BLaER1 (cell line): Measurements from ENCODE around the gene CD19.
"Not testable (repeated sequence)": the region's sequence is repeated elsewhere in the genome, so short reads cannot be mapped to it uniquely, and the experiment has no call there.

Source experiments
- H3K27ac ChIP-seq: shearing (Covaris generic); formaldehyde crosslinking; 2 replicates; pipeline ENCODE4 v1.8.1; 2022
- H3K27me3 ChIP-seq: shearing (Covaris generic); formaldehyde crosslinking; 2 replicates; pipeline ENCODE4 v1.8.1; 2022
- H3K36me3 ChIP-seq: shearing (Covaris generic); formaldehyde crosslinking; 2 replicates; pipeline ENCODE4 v1.8.1; 2022
- H3K4me1 ChIP-seq: shearing (Covaris generic); formaldehyde crosslinking; 2 replicates; pipeline ENCODE4 v1.8.1; 2022
- H3K4me2 ChIP-seq: shearing (Covaris generic); formaldehyde crosslinking; 2 replicates; pipeline ENCODE4 v1.8.1; 2022
- H3K4me3 ChIP-seq: shearing (Covaris generic); formaldehyde crosslinking; 2 replicates; pipeline ENCODE4 v1.8.1; 2022
- H3K9ac ChIP-seq: shearing (Covaris generic); formaldehyde crosslinking; 2 replicates; pipeline ENCODE4 v1.8.1; 2022
- H3K9me3 ChIP-seq: shearing (Covaris generic); formaldehyde crosslinking; 2 replicates; pipeline ENCODE4 v1.8.1; 2022
- H4K20me1 ChIP-seq: shearing (Covaris generic); formaldehyde crosslinking; 2 replicates; pipeline ENCODE4 v1.8.1; 2022
- Cebpa-rat ChIP-seq: shearing (Covaris generic); IDR thresholded peaks from 2 replicates; pipeline ENCODE4 v1.8.1; 2022

CD19 gene

GRCh38 chr16:28974437-28975157, 42.8 kb downstream of the CD19 start, which contains the start of gene SPNS1:
Gene SPNS1, plus strand, starts transcription at chr16:28974778. Its CDS starts 374 bp downstream, at chr16:28975152.
- H3K27ac ChIP-seq: peak within 1 kb of the TSS; percentile 87
- H3K4me3 ChIP-seq: peak within 1 kb of the TSS; percentile 96
- no peaks in the 10 kb centered on the region for H3K27me3 ChIP-seq

GRCh38 chr16:28975158-28975599, 43.4 kb downstream of the CD19 start:
- H4K20me1 ChIP-seq: no peaks in the 10 kb centered on the region
- peak overlapping the region; percentile 99 for H3K4me2 ChIP-seq
- peak overlapping the region; percentile 87 for H3K27ac ChIP-seq
- no peaks in the 10 kb centered on the region for H3K9me3 ChIP-seq
- peaks cover 24% of the 10 kb centered on the region for H3K36me3 ChIP-seq
- peaks cover 24% of the 10 kb centered on the region for H3K4me1 ChIP-seq
- H3K4me3 ChIP-seq: peak overlapping the region; percentile 96
- TF ChIP-seq Cebpa-rat: no peak
- H3K9ac ChIP-seq: peak overlapping the region; percentile 88
- no peaks in the 10 kb centered on the region for H3K27me3 ChIP-seq

More at GRCh38 chr16:28974437-28975157, 42.8 kb downstream of the CD19 start, which contains the start of gene SPNS1:
- Histone ChIP-seq H3K36me3 (peaks cover 19% of the 10 kb centered on the region), H3K9ac (peak within 1 kb of the TSS; percentile 88), H3K9me3 (no peaks in the 10 kb centered on the region), H4K20me1 (no peaks in the 10 kb centered on the region), H3K4me2 (peak within 1 kb of the TSS; percentile 99), H3K4me1 (peaks cover 24% of the 10 kb centered on the region)
- no peak for TF ChIP-seq Cebpa-rat

- H3K27ac ChIP-seq: no peak overlapping the region
- peaks cover 52% of the 10 kb centered on the region for H3K36me3 ChIP-seq
- no peaks in the 10 kb centered on the region for H3K9me3 ChIP-seq
- H3K4me3 ChIP-seq: no peak overlapping the region
- TF ChIP-seq Cebpa-rat: no peak
- no peak overlapping the region for H3K9ac ChIP-seq
- H4K20me1 ChIP-seq: no peaks in the 10 kb centered on the region
- no peak overlapping the region for H3K4me2 ChIP-seq
- no peaks in the 10 kb centered on the region for H3K27me3 ChIP-seq
- H3K4me1 ChIP-seq: peaks cover 27% of the 10 kb centered on the region
These were observed 46.2 kb downstream of the CD19 start for GRCh38 chr16:28977703-28978662.

- not testable (repeated sequence) for H3K27ac ChIP-seq, H3K27me3 ChIP-seq, H3K4me3 ChIP-seq, H3K4me2 ChIP-seq, H3K9me3 ChIP-seq, H3K9ac ChIP-seq, H4K20me1 ChIP-seq
- H3K4me1 ChIP-seq: peaks cover 39% of the 10 kb centered on the region
- peaks cover 62% of the 10 kb centered on the region for H3K36me3 ChIP-seq
These were observed 48.6 kb downstream of the CD19 start for GRCh38 chr16:28980330-28980729.

- Histone ChIP-seq H3K9ac (no peak overlapping the region), H3K4me3 (no peak overlapping the region), H4K20me1 (no peaks in the 10 kb centered on the region), H3K27me3 (no peaks in the 10 kb centered on the region), H3K36me3 (peaks cover 62% of the 10 kb centered on the region), H3K4me2 (no peak overlapping the region), H3K27ac (no peak overlapping the region), H3K4me1 (peaks cover 39% of the 10 kb centered on the region), H3K9me3 (no peaks in the 10 kb centered on the region)
- no peak for TF ChIP-seq Cebpa-rat
These were observed 49.2 kb downstream of the CD19 start for GRCh38 chr16:28980929-28981328.

- H3K27ac ChIP-seq: no peak overlapping the region
- no peak overlapping the region for H3K9ac ChIP-seq
These were observed 49.7 kb downstream of the CD19 start for GRCh38 chr16:28981517-28981916.

GRCh38 chr16:28982418-28982817, 50.6 kb downstream of the CD19 start:
- TF ChIP-seq Cebpa-rat: no peak
- Histone ChIP-seq H3K4me2 (no peak overlapping the region), H3K36me3 (peaks cover 75% of the 10 kb centered on the region), H3K9ac (no peak overlapping the region), H3K4me3 (no peak overlapping the region), H3K27ac (no peak overlapping the region), H3K27me3 (no peaks in the 10 kb centered on the region), H4K20me1 (no peaks in the 10 kb centered on the region), H3K4me1 (peaks cover 42% of the 10 kb centered on the region), H3K9me3 (peaks cover 10% of the 10 kb centered on the region)

More at GRCh38 chr16:28981517-28981916, 49.7 kb downstream of the CD19 start:
- peaks cover 66% of the 10 kb centered on the region for H3K36me3 ChIP-seq
- H3K9me3 ChIP-seq: peaks cover 1% of the 10 kb centered on the region; the same call in 1 of the 2 replicates
- H3K27me3 ChIP-seq: no peaks in the 10 kb centered on the region
- peaks cover 39% of the 10 kb centered on the region for H3K4me1 ChIP-seq
- no peak for TF ChIP-seq Cebpa-rat
- no peak overlapping the region for H3K4me3 ChIP-seq
- no peaks in the 10 kb centered on the region for H4K20me1 ChIP-seq
- H3K4me2 ChIP-seq: no peak overlapping the region

GRCh38 chr16:28982949-28983348, 51.2 kb downstream of the CD19 start:
- H3K27me3 ChIP-seq: no peaks in the 10 kb centered on the region
- no peaks in the 10 kb centered on the region for H4K20me1 ChIP-seq
- no peak for TF ChIP-seq Cebpa-rat
- H3K9ac ChIP-seq: no peak overlapping the region
- H3K4me3 ChIP-seq: no peak overlapping the region
- H3K4me1 ChIP-seq: peaks cover 47% of the 10 kb centered on the region
- H3K27ac ChIP-seq: no peak overlapping the region
- peak overlapping the region; percentile 97 for H3K4me2 ChIP-seq
- H3K36me3 ChIP-seq: peaks cover 73% of the 10 kb centered on the region
- peaks cover 11% of the 10 kb centered on the region for H3K9me3 ChIP-seq

DNA sequence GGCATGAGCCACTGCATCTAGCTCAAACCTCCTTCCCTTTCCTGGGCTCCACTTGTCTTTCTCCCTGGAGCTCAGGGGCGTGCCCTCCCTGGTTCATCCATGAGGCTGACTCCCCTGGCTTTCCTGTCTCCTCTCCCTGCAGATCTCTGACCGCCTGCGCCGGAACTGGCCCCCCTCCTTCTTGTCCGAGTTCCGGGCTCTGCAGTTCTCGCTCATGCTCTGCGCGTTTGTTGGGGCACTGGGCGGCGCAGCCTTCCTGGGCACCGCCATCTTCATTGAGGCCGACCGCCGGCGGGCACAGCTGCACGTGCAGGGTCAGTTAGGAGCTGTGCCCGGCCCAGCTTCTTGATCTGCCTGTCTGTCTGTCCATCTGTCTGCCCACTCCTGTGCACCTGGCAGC, 51.9 kb downstream of the CD19 start:
- peak overlapping the region; percentile 57; the same call in 1 of the 2 replicates for H3K9ac ChIP-seq
- H3K4me3 ChIP-seq: peak overlapping the region; percentile 60; the same call in 1 of the 2 replicates
- no peaks in the 10 kb centered on the region for H3K27me3 ChIP-seq
- H3K4me2 ChIP-seq: peak overlapping the region; percentile 97
- peaks cover 11% of the 10 kb centered on the region for H3K9me3 ChIP-seq
- H3K36me3 ChIP-seq: peaks cover 66% of the 10 kb centered on the region
- peak overlapping the region; percentile 63 for H3K27ac ChIP-seq
- H4K20me1 ChIP-seq: no peaks in the 10 kb centered on the region
- no peak for TF ChIP-seq Cebpa-rat
- H3K4me1 ChIP-seq: peaks cover 54% of the 10 kb centered on the region

DNA sequence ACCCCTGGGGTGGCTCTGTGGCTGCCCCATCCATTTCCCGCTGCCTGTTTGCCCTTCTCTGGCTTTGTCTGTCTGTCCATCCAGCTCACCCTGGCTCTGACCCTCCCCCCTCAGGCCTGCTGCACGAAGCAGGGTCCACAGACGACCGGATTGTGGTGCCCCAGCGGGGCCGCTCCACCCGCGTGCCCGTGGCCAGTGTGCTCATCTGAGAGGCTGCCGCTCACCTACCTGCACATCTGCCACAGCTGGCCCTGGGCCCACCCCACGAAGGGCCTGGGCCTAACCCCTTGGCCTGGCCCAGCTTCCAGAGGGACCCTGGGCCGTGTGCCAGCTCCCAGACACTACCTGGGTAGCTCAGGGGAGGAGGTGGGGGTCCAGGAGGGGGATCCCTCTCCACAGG, 52.3 kb downstream of the CD19 start:
- no peak for TF ChIP-seq Cebpa-rat
- H3K4me3 ChIP-seq: peak overlapping the region; percentile 60
- H3K36me3 ChIP-seq: peaks cover 62% of the 10 kb centered on the region
- H3K9ac ChIP-seq: peak overlapping the region; percentile 57
- peaks cover 57% of the 10 kb centered on the region for H3K4me1 ChIP-seq
- no peaks in the 10 kb centered on the region for H3K27me3 ChIP-seq
- peaks cover 11% of the 10 kb centered on the region for H3K9me3 ChIP-seq
- H4K20me1 ChIP-seq: no peaks in the 10 kb centered on the region
- peak overlapping the region; percentile 97 for H3K4me2 ChIP-seq
- peak overlapping the region; percentile 63 for H3K27ac ChIP-seq
